ENCODE results near the gene FBLN5. TPM values are rescaled to one million over a fixed set of nuclear protein-coding genes. Genes with fewer than 3 reads are reported as not detected.

Gene FBLN5
- total RNA-seq, 1 donor from 2014 or later, result 130 TPM

DNA sequence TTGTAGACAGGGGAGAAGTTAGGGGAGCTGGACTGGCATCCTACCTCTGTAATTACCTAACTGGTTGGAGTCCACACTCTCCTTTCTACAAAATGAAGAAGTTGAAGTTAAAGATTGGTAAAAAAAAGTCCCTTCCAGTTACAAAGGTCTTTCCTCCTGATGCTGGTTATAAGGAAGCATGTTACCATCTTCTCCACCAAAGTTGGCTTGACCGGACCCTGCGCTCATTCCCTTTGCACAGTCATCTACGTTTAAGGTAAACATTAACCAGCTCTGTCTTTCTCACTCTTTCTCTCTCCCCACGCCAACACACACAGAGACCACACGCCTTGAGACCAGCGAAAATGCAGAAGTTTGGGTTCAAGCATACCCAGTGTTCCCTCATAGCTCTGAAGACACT is 11.9 kb downstream of the FBLN5 start:
- TF ChIP-seq, protein P1, sequence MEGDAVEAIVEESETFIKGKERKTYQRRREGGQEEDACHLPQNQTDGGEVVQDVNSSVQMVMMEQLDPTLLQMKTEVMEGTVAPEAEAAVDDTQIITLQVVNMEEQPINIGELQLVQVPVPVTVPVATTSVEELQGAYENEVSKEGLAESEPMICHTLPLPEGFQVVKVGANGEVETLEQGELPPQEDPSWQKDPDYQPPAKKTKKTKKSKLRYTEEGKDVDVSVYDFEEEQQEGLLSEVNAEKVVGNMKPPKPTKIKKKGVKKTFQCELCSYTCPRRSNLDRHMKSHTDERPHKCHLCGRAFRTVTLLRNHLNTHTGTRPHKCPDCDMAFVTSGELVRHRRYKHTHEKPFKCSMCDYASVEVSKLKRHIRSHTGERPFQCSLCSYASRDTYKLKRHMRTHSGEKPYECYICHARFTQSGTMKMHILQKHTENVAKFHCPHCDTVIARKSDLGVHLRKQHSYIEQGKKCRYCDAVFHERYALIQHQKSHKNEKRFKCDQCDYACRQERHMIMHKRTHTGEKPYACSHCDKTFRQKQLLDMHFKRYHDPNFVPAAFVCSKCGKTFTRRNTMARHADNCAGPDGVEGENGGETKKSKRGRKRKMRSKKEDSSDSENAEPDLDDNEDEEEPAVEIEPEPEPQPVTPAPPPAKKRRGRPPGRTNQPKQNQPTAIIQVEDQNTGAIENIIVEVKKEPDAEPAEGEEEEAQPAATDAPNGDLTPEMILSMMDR (IDR thresholded peaks at IDR 0.05), result no peak
- H3K9me3 ChIP-seq, result no peaks in the 10 kb centered on the region
- peaks cover 47% of the 10 kb centered on the region for H3K36me3 ChIP-seq
- intact Hi-C loops (cut with DNase I), result no loop called here
- no peaks in the 10 kb centered on the region for H3K4me1 ChIP-seq
- H3K27ac ChIP-seq, result no peak overlapping the region
- DNase-seq (no peak), ATAC-seq (no peak)
- H3K4me3 ChIP-seq, result no peak overlapping the region
- H3K27me3 ChIP-seq (ENCODE audit: low read depth), result no peaks in the 10 kb centered on the region

GRCh38 chr14:91934554-91935285 is 12.8 kb downstream of the FBLN5 start:
- H3K4me3 ChIP-seq, result no peak overlapping the region
- intact Hi-C loops (cut with DNase I), result no loop called here
- no peaks in the 10 kb centered on the region for H3K4me1 ChIP-seq
- H3K27me3 ChIP-seq (ENCODE audit: low read depth), result no peaks in the 10 kb centered on the region
- H3K9me3 ChIP-seq, result no peaks in the 10 kb centered on the region
- TF ChIP-seq, protein P1 (IDR thresholded peaks at IDR 0.05), result no peak
- no peak overlapping the region for H3K27ac ChIP-seq
- ATAC-seq (no peak), DNase-seq (no peak)
- H3K36me3 ChIP-seq, result peaks cover 38% of the 10 kb centered on the region

GRCh38 chr14:91931478-91932088 is 15.9 kb downstream of the FBLN5 start:
- Histone ChIP-seq H3K4me1 (peaks cover 4% of the 10 kb centered on the region), H3K4me3 (no peak overlapping the region), H3K9me3 (no peaks in the 10 kb centered on the region), H3K27ac (no peak overlapping the region), H3K27me3 (ENCODE audit: low read depth) (no peaks in the 10 kb centered on the region), H3K36me3 (peaks cover 24% of the 10 kb centered on the region)
- DNase-seq (no peak), ATAC-seq (no peak)
- TF ChIP-seq, protein P1 (IDR thresholded peaks at IDR 0.05), result no peak
- intact Hi-C loops (cut with DNase I), result no loop called here

- intact Hi-C loops (cut with DNase I), result no loop called here
- Histone ChIP-seq H3K9me3 (no peaks in the 10 kb centered on the region), H3K36me3 (peaks cover 16% of the 10 kb centered on the region), H3K4me1 (peaks cover 17% of the 10 kb centered on the region), H3K27me3 (ENCODE audit: low read depth) (no peaks in the 10 kb centered on the region), H3K4me3 (no peak overlapping the region), H3K27ac (no peak overlapping the region)
- TF ChIP-seq, protein P1 (IDR thresholded peaks at IDR 0.05), result no peak
- no peak for DNase-seq
- no peak for ATAC-seq
Observed at GRCh38 chr14:91929700-91930099, 17.8 kb downstream of the FBLN5 start.

DNA sequence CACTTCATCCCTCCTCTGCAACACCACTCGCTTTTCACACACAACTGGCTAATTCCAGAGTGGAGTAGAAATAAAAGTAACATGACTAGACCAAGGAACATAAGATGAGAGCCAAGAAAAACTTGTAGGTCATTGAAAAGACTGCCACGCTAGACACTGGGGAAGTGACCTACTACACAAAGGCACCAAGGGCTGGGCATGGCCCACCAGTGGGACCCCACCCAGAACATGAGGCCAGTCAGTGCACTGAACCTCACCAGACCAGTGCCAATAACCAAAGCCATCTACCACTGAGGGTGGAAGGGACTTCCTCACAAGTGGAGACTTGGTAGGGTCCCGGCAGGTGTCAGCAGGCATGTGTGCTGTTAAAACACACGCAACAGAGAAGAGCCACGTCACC is 19.7 kb downstream of the FBLN5 start:
- Histone ChIP-seq H3K27ac (no peak overlapping the region), H3K36me3 (peaks cover 3% of the 10 kb centered on the region), H3K4me1 (peaks cover 17% of the 10 kb centered on the region), H3K4me3 (no peak overlapping the region), H3K27me3 (ENCODE audit: low read depth) (no peaks in the 10 kb centered on the region), H3K9me3 (no peaks in the 10 kb centered on the region)
- TF ChIP-seq, protein P1 (IDR thresholded peaks at IDR 0.05), result no peak
- ATAC-seq (no peak), DNase-seq (no peak)
- intact Hi-C loops (cut with DNase I), result no loop called here
